Fibroblast of mammary gland (primary cell): ENCODE data around the gene RNPEPL1.

ENCODE experiments used
- DNase-seq: peaks from one replicate; pipeline ENCODE4 v3.0.0-alpha.2; 2010; ENCODE audit warnings: low read depth
- H3K4me3 ChIP-seq: 2 replicates; pipeline ENCODE4 v1.5.1; 2011; ENCODE audit warnings: low read depth, mild to moderate bottlenecking, low read length, moderate library complexity; ENCODE audit not compliant: control insufficient read depth
- CTCF ChIP-seq: conservative IDR thresholded peaks from 2 replicates; pipeline ENCODE4 v1.5.1; 2011; ENCODE audit warnings: low read depth, low read length, inconsistent platforms; ENCODE audit not compliant: control insufficient read depth, insufficient read depth

RNPEPL1 gene

DNA sequence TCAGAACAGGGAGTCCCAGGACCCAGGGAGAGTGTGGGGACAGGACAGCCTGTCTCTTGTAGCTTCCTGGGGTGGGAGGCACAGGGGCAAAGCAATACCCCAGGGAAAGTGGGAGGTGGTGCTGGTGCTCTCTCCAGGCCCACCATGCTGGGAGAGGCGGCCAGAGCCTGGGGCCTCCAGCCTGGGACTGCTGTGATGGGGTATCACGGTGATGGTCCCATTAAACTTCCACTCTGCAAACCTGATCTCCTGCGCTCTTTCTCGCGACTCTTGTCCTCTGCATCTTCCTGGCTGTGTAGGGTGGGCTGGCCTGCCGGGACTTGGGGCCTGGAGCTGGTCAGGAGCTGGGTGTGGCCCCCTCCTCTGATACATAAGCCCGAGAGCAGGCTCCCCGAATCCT lies 10.2 kb downstream of the RNPEPL1 start:
- no peak for DNase-seq
- TF ChIP-seq CTCF, result no peak
- no peak overlapping the region for H3K4me3 ChIP-seq

DNA sequence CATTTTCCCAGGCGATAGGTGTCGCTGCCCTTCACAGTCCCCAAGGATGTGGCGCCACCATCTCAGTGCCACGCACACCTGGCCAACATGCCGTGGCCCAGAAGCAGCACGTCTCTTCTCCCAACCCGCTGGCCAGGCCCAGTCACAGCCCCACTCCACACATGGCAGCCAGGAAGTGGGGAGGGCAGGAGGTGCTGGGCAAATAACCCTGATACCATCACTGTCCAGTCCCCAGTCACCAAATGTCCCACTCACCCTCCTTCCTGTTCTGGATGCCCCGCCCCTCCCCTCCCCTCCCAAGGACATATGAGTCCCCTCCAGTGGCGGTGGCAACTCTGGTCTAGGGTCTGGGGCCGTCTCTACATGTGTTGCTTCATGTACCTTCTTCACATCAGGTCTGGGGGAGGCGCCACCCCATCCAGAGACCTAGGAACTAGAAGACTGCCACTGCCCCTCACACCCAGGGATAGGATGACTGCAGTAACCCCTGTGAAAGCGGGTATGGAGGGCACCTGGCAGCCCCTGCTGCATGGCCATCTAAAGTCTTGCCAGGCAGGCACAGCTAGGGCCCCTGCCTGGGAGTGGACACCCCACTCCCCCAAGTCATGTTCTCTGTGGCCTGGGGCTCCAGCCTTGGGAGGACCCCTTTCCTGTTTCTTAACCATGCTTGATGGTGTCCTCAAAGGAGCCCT lies 10.9 kb downstream of the RNPEPL1 start:
- H3K4me3 ChIP-seq, result no peak overlapping the region
- no peak for TF ChIP-seq CTCF
- no peak for DNase-seq

GRCh38 chr2:240579771-240580614 lies 11.7 kb downstream of the RNPEPL1 start:
- TF ChIP-seq CTCF, result no peak
- DNase-seq, result peak; percentile 97
- no peak overlapping the region for H3K4me3 ChIP-seq

- DNase-seq, result no peak
- H3K4me3 ChIP-seq, result no peak overlapping the region
- TF ChIP-seq CTCF, result no peak
Observed at GRCh38 chr2:240581811-240582210, 13.5 kb downstream of the RNPEPL1 start.

DNA sequence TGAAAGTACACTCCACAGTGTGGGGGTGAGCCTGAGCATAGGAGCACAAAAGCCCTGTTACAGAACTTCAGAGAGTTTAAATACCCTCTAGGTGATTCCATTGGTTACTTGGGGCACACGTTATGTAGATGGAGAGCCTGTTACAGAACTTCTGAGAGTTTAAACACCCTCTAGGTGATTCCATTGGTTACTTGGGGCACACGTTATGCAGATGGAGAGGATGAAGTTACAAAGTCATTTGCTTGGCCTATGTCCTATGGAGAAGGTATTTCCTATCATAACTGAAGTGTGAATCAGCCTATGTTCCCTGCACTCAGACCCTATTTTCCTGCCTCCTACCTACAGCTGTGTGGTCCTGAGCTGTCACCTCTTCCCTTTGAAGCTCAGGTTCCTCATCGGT lies 14.5 kb downstream of the RNPEPL1 start:
- H3K4me3 ChIP-seq, result no peak overlapping the region
- DNase-seq, result peak; percentile 11
- no peak for TF ChIP-seq CTCF

- no peak for TF ChIP-seq CTCF
- H3K4me3 ChIP-seq, result no peak overlapping the region
- no peak for DNase-seq
Observed at GRCh38 chr2:240583774-240584173, 15.5 kb downstream of the RNPEPL1 start.
